GM12878 (cell line): ENCODE measurements around the gene LYSMD2. TPM values are rescaled to one million over a fixed set of nuclear protein-coding genes. Genes with fewer than 3 reads are reported as not detected.

Experiments
- BCLAF1 ChIP-seq: fragments of 450-650 bp; IDR thresholded peaks from 2 replicates; pipeline ENCODE4 v1.6.1; 2017; ENCODE audit warnings: antibody characterized with exemption, mild to moderate bottlenecking, moderate library complexity
- FOXK2 ChIP-seq: fragments of 450-650 bp; IDR thresholded peaks from 2 replicates; pipeline ENCODE4 v1.6.1; 2017; ENCODE audit warnings: mild to moderate bottlenecking, moderate library complexity
- KDM1A ChIP-seq: fragments of 200-600 bp; sonication (generic); IDR thresholded peaks from 2 replicates; pipeline ENCODE4 v1.6.1; 2016; ENCODE audit warnings: borderline replicate concordance
- LARP7 ChIP-seq: fragments of 450-650 bp; IDR thresholded peaks from 2 replicates; pipeline ENCODE4 v1.6.1; 2017; ENCODE audit warnings: mild to moderate bottlenecking
- MEF2B ChIP-seq: fragments of 450-650 bp; IDR thresholded peaks from 2 replicates; pipeline ENCODE4 v1.6.1; 2018; ENCODE audit warnings: mild to moderate bottlenecking, moderate library complexity; ENCODE audit not compliant: partially characterized antibody, poor library complexity, severe bottlenecking
- POU2F2 ChIP-seq: IDR thresholded peaks from 3 replicates; pipeline ENCODE4 v1.6.1; 2011; ENCODE audit warnings: low read depth, mild to moderate bottlenecking, low read length, borderline replicate concordance
- SUZ12 ChIP-seq: fragments of 200-600 bp; sonication (generic); IDR thresholded peaks from one replicate; pipeline ENCODE4 v1.6.1; 2018; ENCODE audit warnings: antibody characterized with exemption, mild to moderate bottlenecking; ENCODE audit not compliant: unreplicated experiment
- USF2 ChIP-seq: IDR thresholded peaks from 2 replicates; pipeline ENCODE4 v1.6.1; 2011; ENCODE audit warnings: low read depth, low read length, improper control_type of control experiment, borderline replicate concordance
- ZBTB33 ChIP-seq: fragments of 450-650 bp; IDR thresholded peaks from 2 replicates; pipeline ENCODE4 v1.6.1; 2017; ENCODE audit warnings: mild to moderate bottlenecking
- ZBTB4 ChIP-seq: fragments of 450-650 bp; formaldehyde crosslinking; IDR thresholded peaks from 2 replicates; pipeline ENCODE4 v1.4.0; 2022; ENCODE audit warnings: mild to moderate bottlenecking, moderate library complexity
- ZNF207 ChIP-seq: fragments of 450-650 bp; IDR thresholded peaks from 2 replicates; pipeline ENCODE4 v1.6.1; 2014; ENCODE audit warnings: antibody characterized with exemption, mild to moderate bottlenecking, borderline replicate concordance
- ZNF592 ChIP-seq: fragments of 450-650 bp; IDR thresholded peaks from 2 replicates; pipeline ENCODE4 v1.6.1; 2017; ENCODE audit warnings: mild to moderate bottlenecking, moderate library complexity
- polyA plus RNA-seq, 11 experiments: library from polyadenylated mRNA; depleted of rRNA in 4 of 11; unstranded in 6 of 11; stranded (reverse) in 5 of 11; fragments of >200 nt; fragmentation: Nextera tagmentation in 4 of 11; fragmentation: Illumina TruSeq in 1 of 11; extraction: Ambion mirVana in 4 of 11; extraction: Trizol in 1 of 11; gene quantifications; 1 replicate in 1 of 11; 2 replicates in 10 of 11; pipeline versions ENCODE4 v1.2.1 to v1.2.3, GENCODE V29; 2011 to 2016; ENCODE audit warnings: inconsistent platforms in 2 of 11, missing spikeins in 2 of 11, low read depth in 1 of 11
- total RNA-seq, 4 experiments: library from RNA; depleted of rRNA in 3 of 4; stranded (reverse); fragments of >200 nt in 3 of 4; fragmentation: Illumina TruSeq in 1 of 4; extraction: Trizol in 1 of 4; gene quantifications; 2 replicates each; pipeline versions ENCODE4 v1.2.1 to v1.2.3, GENCODE V29; 2013 to 2021

LYSMD2 gene
- total and polyA plus RNA-seq, 10 of the 15 experiments (the other 5 are each of a cell fraction or from before 2014, with no cell fraction given): 30.5 to 61.3 (median 45.4) TPM

GRCh38 chr15:51699373-51699772, 38.1 kb downstream of the LYSMD2 start (continued):
- TF ChIP-seq ZBTB4 (CRISPR knock-in tag): no peak
- TF ChIP-seq ZNF207: no peak
- no peak for TF ChIP-seq LARP7
- TF ChIP-seq FOXK2: no peak
- TF ChIP-seq POU2F2: no peak
- TF ChIP-seq USF2: no peak
- no peak for TF ChIP-seq SUZ12
- TF ChIP-seq MEF2B: no peak
- TF ChIP-seq ZNF592: no peak
- no peak for TF ChIP-seq ZBTB33
- TF ChIP-seq BCLAF1: no peak
- TF ChIP-seq KDM1A: no peak
